HepG2 (cell line): ENCODE results near the gene ANKRD12. TPM values are rescaled to one million over a fixed set of nuclear protein-coding genes. Genes with fewer than 3 reads are reported as not detected.
A peak's percentile ranks its signal among the peaks of the same experiment; 100 is the strongest.

Source experiments
- CTCF ChIP-seq: sonication (generic); formaldehyde crosslinking; IDR thresholded peaks from 2 replicates; pipeline ENCODE4 v1.5.0; 2020; ENCODE audit warnings: mild to moderate bottlenecking, missing genetic modification reagents, moderate library complexity
- GPBP1L1 ChIP-seq: sonication (generic); formaldehyde crosslinking; IDR thresholded peaks from 2 replicates; pipeline ENCODE4 v1.5.0; 2020; ENCODE audit warnings: mild to moderate bottlenecking, missing genetic modification reagents
- SP2 ChIP-seq: sonication (generic); formaldehyde crosslinking; IDR thresholded peaks from 2 replicates; pipeline ENCODE4 v1.5.1; 2020; ENCODE audit warnings: mild to moderate bottlenecking, missing genetic modification reagents
- ZNF713 ChIP-seq: sonication (generic); formaldehyde crosslinking; IDR thresholded peaks from 2 replicates; pipeline ENCODE4 v1.4.0; 2020; ENCODE audit warnings: mild to moderate bottlenecking, missing genetic modification reagents
- ZNF740 ChIP-seq: sonication (generic); formaldehyde crosslinking; IDR thresholded peaks from 2 replicates; pipeline ENCODE4 v1.4.0; 2020; ENCODE audit warnings: missing genetic modification reagents
- polyA plus RNA-seq, 8 experiments: library from polyadenylated mRNA; depleted of rRNA in 3 of 8; stranded (reverse) in 7 of 8; unstranded in 1 of 8; fragments of >200 nt; fragmentation: Illumina TruSeq in 4 of 8; extraction: Trizol in 4 of 8; gene quantifications; 2 replicates each; pipeline versions ENCODE4 v1.2.1 to v1.2.3, GENCODE V29; 2011 to 2016; ENCODE audit warnings: low read depth in 4 of 8, missing spikeins in 1 of 8, mixed read lengths in 1 of 8; ENCODE audit not compliant: insufficient read depth in 1 of 8
- total RNA-seq, 5 experiments: library from RNA; depleted of rRNA; stranded (reverse); fragments of >200 nt; fragmentation: Illumina TruSeq; extraction: Trizol; gene quantifications; 2 replicates each; pipeline ENCODE4 v1.2.3, GENCODE V29; 2016; ENCODE audit warnings: low read depth in 1 of 5
- TF ChIP-seq, protein P1 (sequence below): IDR thresholded peaks from 2 replicates; pipeline ENCODE4 v1.6.1; 2016; ENCODE audit warnings: low read depth, missing genetic modification reagents, missing compliant biosample characterization

The ANKRD12 gene
- total and polyA plus RNA-seq, 2 of the 13 experiments (the other 11 are each of a cell fraction or from before 2014, with no cell fraction given) = 6.0 to 23.2 TPM

- no peak for TF ChIP-seq CTCF (CRISPR knock-in tag)
- TF ChIP-seq GPBP1L1 (CRISPR knock-in tag) = no peak
- TF ChIP-seq, protein P1, sequence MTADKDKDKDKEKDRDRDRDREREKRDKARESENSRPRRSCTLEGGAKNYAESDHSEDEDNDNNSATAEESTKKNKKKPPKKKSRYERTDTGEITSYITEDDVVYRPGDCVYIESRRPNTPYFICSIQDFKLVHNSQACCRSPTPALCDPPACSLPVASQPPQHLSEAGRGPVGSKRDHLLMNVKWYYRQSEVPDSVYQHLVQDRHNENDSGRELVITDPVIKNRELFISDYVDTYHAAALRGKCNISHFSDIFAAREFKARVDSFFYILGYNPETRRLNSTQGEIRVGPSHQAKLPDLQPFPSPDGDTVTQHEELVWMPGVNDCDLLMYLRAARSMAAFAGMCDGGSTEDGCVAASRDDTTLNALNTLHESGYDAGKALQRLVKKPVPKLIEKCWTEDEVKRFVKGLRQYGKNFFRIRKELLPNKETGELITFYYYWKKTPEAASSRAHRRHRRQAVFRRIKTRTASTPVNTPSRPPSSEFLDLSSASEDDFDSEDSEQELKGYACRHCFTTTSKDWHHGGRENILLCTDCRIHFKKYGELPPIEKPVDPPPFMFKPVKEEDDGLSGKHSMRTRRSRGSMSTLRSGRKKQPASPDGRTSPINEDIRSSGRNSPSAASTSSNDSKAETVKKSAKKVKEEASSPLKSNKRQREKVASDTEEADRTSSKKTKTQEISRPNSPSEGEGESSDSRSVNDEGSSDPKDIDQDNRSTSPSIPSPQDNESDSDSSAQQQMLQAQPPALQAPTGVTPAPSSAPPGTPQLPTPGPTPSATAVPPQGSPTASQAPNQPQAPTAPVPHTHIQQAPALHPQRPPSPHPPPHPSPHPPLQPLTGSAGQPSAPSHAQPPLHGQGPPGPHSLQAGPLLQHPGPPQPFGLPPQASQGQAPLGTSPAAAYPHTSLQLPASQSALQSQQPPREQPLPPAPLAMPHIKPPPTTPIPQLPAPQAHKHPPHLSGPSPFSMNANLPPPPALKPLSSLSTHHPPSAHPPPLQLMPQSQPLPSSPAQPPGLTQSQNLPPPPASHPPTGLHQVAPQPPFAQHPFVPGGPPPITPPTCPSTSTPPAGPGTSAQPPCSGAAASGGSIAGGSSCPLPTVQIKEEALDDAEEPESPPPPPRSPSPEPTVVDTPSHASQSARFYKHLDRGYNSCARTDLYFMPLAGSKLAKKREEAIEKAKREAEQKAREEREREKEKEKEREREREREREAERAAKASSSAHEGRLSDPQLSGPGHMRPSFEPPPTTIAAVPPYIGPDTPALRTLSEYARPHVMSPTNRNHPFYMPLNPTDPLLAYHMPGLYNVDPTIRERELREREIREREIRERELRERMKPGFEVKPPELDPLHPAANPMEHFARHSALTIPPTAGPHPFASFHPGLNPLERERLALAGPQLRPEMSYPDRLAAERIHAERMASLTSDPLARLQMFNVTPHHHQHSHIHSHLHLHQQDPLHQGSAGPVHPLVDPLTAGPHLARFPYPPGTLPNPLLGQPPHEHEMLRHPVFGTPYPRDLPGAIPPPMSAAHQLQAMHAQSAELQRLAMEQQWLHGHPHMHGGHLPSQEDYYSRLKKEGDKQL (CRISPR knock-in tag) = no peak
- TF ChIP-seq SP2 (CRISPR knock-in tag) = peak; percentile 54
- TF ChIP-seq ZNF713 = no peak
- peak; percentile 55; the same call in 1 of the 2 replicates for TF ChIP-seq ZNF740 (CRISPR knock-in tag)
These were observed at the start of gene ANKRD12 (continued) for GRCh38 chr18:9136315-9137155.
